NCI-H345 (cell line): Measurements from ENCODE around the gene SLC38A10.
A peak's percentile ranks its signal among the peaks of the same experiment; 100 is the strongest.

Experiments used
- DNase-seq: peaks from one replicate; lab custom pipeline; 2025; lab: John Stamatoyannopoulos, UW

Gene SLC38A10

GRCh38 chr17:81241648-81242420, 53.3 kb downstream of the SLC38A10 start:
- DNase-seq: peak; percentile 68

DNA sequence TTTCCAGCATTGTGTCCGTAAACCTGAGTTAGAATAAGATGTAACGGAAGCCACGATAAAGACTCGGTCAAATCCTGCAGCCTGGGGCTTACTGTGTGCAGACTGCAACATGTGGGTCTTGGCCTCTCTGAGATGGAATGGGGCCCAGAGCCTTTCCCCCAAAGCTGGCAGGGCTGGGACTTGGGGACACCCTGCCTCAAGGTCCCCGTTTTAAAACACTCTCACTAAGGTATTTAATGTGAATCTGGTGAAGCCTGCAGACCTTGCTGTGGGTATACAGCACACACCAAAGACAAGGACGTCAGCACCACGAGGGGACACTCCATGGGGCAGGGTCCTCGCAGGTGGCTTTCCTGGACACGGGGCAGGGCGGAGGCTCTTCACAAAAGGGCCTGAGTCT, 53.9 kb downstream of the SLC38A10 start:
- no peak for DNase-seq

- no peak for DNase-seq
These were observed 54.3 kb downstream of the SLC38A10 start for GRCh38 chr17:81240761-81241160.

DNA sequence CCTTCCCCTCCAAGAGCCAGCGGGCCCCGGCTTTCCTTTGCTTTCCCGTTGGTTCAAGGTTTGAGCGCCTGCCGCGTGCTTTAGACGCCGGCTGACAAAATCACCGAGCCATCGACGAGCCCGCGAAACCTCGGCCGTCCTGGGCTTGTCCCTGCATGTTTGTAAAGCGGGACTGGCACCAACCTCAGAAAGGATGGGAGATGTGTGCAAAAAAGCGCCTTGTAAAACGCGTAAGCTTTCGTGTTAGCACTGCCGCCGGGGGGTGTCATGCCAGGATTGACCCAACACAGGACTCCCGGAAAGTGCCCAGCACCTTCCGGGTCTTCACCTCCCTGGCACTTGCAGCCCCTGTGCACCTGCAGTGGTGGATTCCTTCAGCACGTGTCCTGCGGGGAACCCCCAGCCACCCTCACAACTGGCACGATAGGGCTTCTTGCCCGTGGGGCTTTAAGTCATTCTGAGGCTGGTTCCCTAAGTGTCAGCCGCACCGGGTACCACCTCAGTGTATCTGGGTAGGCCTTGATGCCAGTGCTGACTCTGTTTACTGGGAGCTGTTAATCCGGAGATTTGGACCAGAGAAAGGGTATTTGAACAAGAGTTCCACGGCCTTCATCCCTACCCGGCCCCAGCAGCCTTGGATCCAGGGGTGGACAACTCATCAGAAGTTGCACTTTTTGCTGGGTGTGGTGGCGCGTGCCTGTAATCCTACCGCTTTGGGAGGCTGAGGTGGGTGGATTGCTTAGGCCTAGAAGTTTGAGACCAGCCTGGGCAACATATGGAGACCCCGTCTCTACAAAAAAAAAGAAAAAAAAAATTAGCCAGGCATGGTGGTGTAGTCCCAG, 55.2 kb downstream of the SLC38A10 start:
- no peak for DNase-seq

DNA sequence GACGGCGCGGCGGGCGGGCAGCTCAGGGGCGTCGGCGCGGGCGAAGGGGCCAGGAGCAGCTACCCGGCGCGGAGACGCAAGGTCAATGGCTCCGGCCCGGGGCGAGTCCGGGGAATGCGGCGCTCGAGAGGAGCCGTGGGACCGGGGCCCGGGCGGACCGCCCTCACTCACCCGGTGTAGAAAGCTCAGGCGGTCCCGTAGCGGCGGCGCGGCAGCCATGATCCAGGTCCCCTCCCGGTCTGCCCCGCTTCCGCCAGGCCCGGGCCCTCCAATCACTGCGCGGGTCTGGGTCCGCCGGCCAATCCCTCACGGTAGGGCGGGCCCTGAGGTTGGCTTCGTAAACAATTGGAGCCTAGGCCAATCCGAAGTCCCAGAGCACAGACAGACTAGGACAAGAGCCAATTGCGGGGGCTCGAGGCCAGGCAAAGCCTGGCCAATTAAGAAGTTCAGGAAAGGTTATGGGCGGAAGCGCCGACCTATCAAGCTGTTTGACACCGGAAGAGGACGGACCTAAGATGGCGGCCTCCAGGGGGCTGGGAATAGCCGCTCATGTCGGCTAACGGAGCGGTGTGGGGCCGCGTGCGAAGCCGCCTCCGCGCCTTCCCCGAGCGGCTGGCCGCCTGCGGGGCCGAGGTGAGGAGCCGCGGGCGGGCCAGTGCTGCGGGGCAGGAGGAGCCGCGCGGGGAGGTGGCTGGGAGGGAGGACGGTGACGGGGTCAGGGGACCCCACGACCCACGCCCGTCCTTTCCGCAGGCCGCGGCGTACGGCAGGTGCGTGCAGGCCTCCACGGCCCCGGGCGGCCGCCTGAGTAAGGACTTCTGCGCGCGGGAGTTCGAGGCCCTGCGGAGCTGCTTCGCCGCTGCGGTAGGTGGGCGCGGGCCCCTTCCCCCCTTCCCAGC, 56.0 kb downstream of the SLC38A10 start, which contains the start of the genes NDUFAF8 and TEPSIN:
TSS of gene NDUFAF8 (plus strand) at position 504 of the 899 bp plus-strand sequence. CDS start at position 550, 46 bp downstream.
TSS of gene TEPSIN (minus strand) at position 241 of the 899 bp plus-strand sequence. CDS start at position 219, 22 bp downstream.
- DNase-seq: peak; percentile 100

GRCh38 chr17:81238490-81238814, 56.7 kb downstream of the SLC38A10 start:
- no peak for DNase-seq

- peak; percentile 71 for DNase-seq
These were observed 57.3 kb downstream of the SLC38A10 start for GRCh38 chr17:81237591-81238489.

- DNase-seq: no peak
These were observed 58.3 kb downstream of the SLC38A10 start for GRCh38 chr17:81236784-81237183.

GRCh38 chr17:81235822-81236740, 59.0 kb downstream of the SLC38A10 start:
- DNase-seq: no peak

DNA sequence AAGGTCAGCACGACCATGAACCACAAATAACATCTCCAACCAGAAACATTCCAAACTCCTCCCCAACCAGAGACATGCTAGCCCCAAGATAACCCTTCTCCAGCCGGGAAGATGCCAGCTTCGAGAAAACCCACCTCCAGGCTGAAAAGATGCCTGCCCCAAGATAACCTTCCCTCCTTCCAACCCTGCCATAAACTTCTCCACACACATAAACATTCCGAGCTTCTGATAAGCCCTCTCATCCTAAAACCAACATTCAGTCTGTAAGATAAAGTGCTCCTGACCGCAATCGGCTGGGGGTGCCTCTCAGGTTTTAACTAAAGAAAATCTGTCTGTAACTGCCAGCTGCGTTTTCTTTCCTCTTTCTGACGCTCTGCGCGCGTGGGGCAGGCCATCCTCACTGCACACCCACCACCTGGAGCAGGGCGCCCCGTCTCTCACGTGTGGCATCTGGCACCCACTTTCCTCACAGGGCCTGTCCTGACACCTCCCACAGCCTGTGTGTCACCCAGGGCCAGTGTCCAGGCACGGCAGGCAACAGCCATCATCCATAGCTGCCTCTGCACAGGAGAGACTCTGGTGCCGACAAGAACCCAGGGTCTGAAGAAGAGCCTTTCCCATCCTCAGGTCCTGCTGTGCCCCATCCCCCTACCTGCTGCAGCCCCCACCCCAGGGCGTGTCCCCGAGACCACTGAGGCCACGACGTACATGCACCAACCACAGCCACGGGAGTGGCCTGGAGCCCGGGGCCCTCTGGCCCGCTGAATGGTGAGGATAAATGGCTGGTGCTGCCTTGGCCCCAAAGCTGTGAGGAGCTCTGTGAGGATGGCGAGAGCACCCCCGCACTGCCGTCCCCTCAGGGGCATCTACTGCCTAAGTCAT, 59.9 kb downstream of the SLC38A10 start:
- DNase-seq: no peak

DNA sequence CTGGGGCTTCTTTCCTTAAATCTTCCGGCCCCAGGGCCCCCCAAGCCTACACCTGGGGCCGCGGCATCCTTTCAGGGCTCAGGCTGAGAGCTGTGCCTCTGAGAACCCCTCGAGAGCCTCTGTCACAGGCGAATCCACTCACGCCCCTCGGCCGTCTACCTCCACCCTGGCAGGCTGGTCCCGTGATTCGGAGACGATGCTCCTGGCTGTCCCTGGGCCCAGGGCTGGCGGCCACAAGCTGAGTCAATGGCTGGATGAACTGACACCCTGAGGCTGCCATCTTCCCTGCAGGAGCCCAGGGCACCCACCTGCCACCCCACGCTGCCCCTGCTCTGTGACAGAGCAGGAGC, 60.6 kb downstream of the SLC38A10 start:
- no peak for DNase-seq

- DNase-seq: no peak
These were observed 61.1 kb downstream of the SLC38A10 start for GRCh38 chr17:81233811-81234505.

GRCh38 chr17:81233316-81233715, 61.8 kb downstream of the SLC38A10 start:
- no peak for DNase-seq

GRCh38 chr17:81232616-81233241, 62.4 kb downstream of the SLC38A10 start:
- no peak for DNase-seq

- no peak for DNase-seq
These were observed 63.1 kb downstream of the SLC38A10 start for GRCh38 chr17:81231766-81232581.

- no peak for DNase-seq
These were observed 63.9 kb downstream of the SLC38A10 start for GRCh38 chr17:81231121-81231645.
